Measurements from ENCODE around the gene MEGF9.
"Not testable (repeated sequence)": the region's sequence is repeated elsewhere in the genome, so short reads cannot be mapped to it uniquely, and the experiment has no call there.

Gene MEGF9

DNA sequence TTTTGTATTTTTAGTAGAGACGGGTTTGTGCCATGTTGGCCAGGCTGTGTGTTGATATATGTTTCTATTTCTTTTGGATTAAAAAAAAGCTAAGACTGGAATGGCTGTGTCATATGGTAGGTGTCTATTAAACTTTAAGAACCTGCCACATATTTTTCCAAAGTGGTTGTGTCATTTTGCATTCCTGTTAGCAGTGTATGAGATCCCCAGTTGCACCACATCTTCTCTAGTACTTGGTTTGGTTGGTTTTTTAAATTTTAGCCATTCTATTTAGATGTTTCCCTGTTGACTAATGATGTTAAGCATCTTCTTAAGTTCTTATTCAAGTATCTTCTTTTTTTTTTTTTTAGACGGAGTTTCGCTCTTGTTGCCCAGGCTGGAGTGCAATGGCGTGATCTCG is 36.2 kb upstream of the MEGF9 start:
- H3K27ac ChIP-seq (replicated peaks) = no peak overlapping the region
- TF ChIP-seq POLR2AphosphoS5 (IDR thresholded peaks at IDR 0.05; ENCODE audit: low read depth) (no peak), GABPA (IDR thresholded peaks at IDR 0.05; ENCODE audit: low read depth) (no peak), SPI1 (IDR thresholded peaks at IDR 0.05; ENCODE audit: borderline replicate concordance, low read depth) (no peak)
- TF ChIP-seq, protein P1, sequence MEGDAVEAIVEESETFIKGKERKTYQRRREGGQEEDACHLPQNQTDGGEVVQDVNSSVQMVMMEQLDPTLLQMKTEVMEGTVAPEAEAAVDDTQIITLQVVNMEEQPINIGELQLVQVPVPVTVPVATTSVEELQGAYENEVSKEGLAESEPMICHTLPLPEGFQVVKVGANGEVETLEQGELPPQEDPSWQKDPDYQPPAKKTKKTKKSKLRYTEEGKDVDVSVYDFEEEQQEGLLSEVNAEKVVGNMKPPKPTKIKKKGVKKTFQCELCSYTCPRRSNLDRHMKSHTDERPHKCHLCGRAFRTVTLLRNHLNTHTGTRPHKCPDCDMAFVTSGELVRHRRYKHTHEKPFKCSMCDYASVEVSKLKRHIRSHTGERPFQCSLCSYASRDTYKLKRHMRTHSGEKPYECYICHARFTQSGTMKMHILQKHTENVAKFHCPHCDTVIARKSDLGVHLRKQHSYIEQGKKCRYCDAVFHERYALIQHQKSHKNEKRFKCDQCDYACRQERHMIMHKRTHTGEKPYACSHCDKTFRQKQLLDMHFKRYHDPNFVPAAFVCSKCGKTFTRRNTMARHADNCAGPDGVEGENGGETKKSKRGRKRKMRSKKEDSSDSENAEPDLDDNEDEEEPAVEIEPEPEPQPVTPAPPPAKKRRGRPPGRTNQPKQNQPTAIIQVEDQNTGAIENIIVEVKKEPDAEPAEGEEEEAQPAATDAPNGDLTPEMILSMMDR (IDR thresholded peaks at IDR 0.05; ENCODE audit: insufficient read depth, low read length) = no peak
- TF ChIP-seq, protein P2, sequence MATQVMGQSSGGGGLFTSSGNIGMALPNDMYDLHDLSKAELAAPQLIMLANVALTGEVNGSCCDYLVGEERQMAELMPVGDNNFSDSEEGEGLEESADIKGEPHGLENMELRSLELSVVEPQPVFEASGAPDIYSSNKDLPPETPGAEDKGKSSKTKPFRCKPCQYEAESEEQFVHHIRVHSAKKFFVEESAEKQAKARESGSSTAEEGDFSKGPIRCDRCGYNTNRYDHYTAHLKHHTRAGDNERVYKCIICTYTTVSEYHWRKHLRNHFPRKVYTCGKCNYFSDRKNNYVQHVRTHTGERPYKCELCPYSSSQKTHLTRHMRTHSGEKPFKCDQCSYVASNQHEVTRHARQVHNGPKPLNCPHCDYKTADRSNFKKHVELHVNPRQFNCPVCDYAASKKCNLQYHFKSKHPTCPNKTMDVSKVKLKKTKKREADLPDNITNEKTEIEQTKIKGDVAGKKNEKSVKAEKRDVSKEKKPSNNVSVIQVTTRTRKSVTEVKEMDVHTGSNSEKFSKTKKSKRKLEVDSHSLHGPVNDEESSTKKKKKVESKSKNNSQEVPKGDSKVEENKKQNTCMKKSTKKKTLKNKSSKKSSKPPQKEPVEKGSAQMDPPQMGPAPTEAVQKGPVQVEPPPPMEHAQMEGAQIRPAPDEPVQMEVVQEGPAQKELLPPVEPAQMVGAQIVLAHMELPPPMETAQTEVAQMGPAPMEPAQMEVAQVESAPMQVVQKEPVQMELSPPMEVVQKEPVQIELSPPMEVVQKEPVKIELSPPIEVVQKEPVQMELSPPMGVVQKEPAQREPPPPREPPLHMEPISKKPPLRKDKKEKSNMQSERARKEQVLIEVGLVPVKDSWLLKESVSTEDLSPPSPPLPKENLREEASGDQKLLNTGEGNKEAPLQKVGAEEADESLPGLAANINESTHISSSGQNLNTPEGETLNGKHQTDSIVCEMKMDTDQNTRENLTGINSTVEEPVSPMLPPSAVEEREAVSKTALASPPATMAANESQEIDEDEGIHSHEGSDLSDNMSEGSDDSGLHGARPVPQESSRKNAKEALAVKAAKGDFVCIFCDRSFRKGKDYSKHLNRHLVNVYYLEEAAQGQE (IDR thresholded peaks at IDR 0.05; ENCODE audit: insufficient replicate concordance, low read depth) = no peak

DNA sequence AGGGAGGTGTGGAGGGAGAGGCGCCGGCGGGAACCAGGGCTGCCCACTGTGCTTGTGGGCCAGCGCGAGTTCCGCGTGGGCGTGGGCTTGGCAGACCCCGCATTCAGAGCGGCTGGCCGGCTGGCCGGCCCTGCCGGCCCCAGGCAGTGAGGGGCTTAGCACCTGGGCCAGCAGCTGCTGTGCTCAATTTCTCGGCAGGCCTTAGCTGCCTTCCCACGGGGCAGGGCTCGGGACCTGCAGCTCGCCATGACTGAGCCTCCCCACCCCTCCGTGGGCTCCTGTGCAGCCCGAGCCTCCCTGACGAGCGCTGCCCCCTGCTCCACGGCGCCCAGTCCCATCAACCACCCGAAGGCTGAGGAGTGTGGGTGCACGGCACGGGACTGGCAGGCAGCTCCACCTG is 32.1 kb upstream of the MEGF9 start:
- H3K4me3 ChIP-seq (replicated peaks; ENCODE audit: insufficient read depth, low read length); H3K27ac ChIP-seq (replicated peaks); H3K27me3 ChIP-seq (ENCODE audit: insufficient read depth, poor library complexity, severe bottlenecking); DNase-seq (ENCODE audit: low read depth in 1 of 2, low spot score in 1 of 2): not testable (repeated sequence)

More for the DNA sequence above, 36.2 kb upstream of the MEGF9 start:
- Histone ChIP-seq H3K4me3 (replicated peaks; ENCODE audit: insufficient read depth, low read length) (no peak overlapping the region), H3K27me3 (ENCODE audit: insufficient read depth, poor library complexity, severe bottlenecking) (no peaks in the 10 kb centered on the region)
- no peak for DNase-seq (ENCODE audit: low read depth in 1 of 2, low spot score in 1 of 2)

DNA sequence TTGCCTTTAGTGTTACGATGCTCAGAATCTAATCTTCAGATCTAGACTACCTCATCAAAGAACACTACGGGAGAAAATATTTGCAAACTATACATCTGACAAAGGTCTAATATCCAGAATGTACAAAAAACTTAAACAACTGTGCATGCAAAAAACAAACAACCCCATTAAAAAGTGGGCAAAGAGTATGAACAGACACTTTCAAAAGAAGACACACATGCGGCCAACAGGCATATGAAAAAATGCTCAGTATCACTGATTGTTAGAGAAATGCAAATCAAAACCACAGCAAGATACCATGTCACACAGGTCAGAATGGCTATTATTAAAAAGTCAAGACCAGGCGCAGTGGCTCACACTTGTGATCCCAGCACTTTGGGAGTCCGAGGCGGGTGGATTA is 31.0 kb upstream of the MEGF9 start:
- TF ChIP-seq, protein P2 (IDR thresholded peaks at IDR 0.05; ENCODE audit: insufficient replicate concordance, low read depth) = no peak
- TF ChIP-seq, protein P1 (IDR thresholded peaks at IDR 0.05; ENCODE audit: insufficient read depth, low read length) = no peak
- TF ChIP-seq SPI1 (IDR thresholded peaks at IDR 0.05; ENCODE audit: borderline replicate concordance, low read depth) = no peak
- no peak for TF ChIP-seq POLR2AphosphoS5 (IDR thresholded peaks at IDR 0.05; ENCODE audit: low read depth)
- no peak for TF ChIP-seq GABPA (IDR thresholded peaks at IDR 0.05; ENCODE audit: low read depth)
- no peak for DNase-seq (ENCODE audit: low read depth in 1 of 2, low spot score in 1 of 2)
- Histone ChIP-seq H3K27ac (replicated peaks) (no peak overlapping the region), H3K4me3 (replicated peaks; ENCODE audit: insufficient read depth, low read length) (no peak overlapping the region), H3K27me3 (ENCODE audit: insufficient read depth, poor library complexity, severe bottlenecking) (no peaks in the 10 kb centered on the region)

DNA sequence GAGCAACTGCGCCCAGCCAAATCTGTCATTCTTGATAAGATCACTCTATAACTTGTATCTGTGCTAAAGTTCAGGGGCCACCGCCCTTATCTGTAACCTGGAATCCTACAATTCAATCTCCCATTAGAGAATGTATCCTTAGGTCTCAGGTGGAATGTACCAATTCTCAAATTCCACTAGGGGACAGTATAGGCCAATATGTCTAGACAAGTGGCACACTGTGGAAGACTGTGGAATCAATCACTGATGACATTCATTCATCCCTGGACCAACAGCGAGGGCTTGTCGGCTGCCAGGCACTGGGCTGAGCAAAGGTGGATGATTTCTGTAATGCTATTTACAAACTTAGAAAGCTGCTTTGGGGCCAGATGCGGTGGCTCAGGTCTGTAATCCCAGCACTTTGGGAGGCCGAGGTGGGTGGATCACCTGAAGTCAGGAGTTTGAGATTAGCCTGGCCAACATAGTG is 28.7 kb upstream of the MEGF9 start:
- TF ChIP-seq, protein P2 (IDR thresholded peaks at IDR 0.05; ENCODE audit: insufficient replicate concordance, low read depth) = no peak
- no peak for TF ChIP-seq GABPA (IDR thresholded peaks at IDR 0.05; ENCODE audit: low read depth)
- TF ChIP-seq POLR2AphosphoS5 (IDR thresholded peaks at IDR 0.05; ENCODE audit: low read depth) = no peak
- TF ChIP-seq, protein P1 (IDR thresholded peaks at IDR 0.05; ENCODE audit: insufficient read depth, low read length) = peak; percentile 80
- TF ChIP-seq SPI1 (IDR thresholded peaks at IDR 0.05; ENCODE audit: borderline replicate concordance, low read depth) = no peak
- DNase-seq (ENCODE audit: low read depth in 1 of 2, low spot score in 1 of 2) = peak in 1 of 2 experiments; percentile 36
- no peak overlapping the region for H3K27ac ChIP-seq (replicated peaks)
- H3K4me3 ChIP-seq (replicated peaks; ENCODE audit: insufficient read depth, low read length) = no peak overlapping the region
- H3K27me3 ChIP-seq (ENCODE audit: insufficient read depth, poor library complexity, severe bottlenecking) = no peaks in the 10 kb centered on the region

Data from HL-60 (cell line).